GM12878 (cell line): Measurements from ENCODE around the gene BEST2. TPM values are rescaled to one million over a fixed set of nuclear protein-coding genes. Genes with fewer than 3 reads are reported as not detected.

Experiments
- ATAC-seq: fragments of 200-7000 bp; cut with Tn5 transposase; 3 replicates; pipeline ENCODE4 v1.9.1; 2020; ENCODE audit warnings: mild to moderate bottlenecking, moderate library complexity
- BruUV-seq: library from RNA; stranded (reverse); fragments of 400-500 nt; replicated peaks from 2 replicates; lab custom pipeline; 2021; lab: Mats Ljungman, UMichigan
- CTCF ChIA-PET: fragments of 300-600 bp; sonication (Branson Sonifier 250); formaldehyde crosslinking; extraction: SDS; loops from one replicate; lab custom pipeline; 2021; ENCODE audit warnings: inconsistent platforms; lab: Yijun Ruan, JAX
- POLR2A ChIA-PET: fragments of 350-600 bp; formaldehyde crosslinking; extraction: SDS; loops from one replicate; lab custom pipeline; 2021; ENCODE audit warnings: inconsistent platforms; lab: Charles Lee
- RAD21 ChIA-PET: fragments of 300-600 bp; sonication (Branson Sonifier 250); formaldehyde crosslinking; loops from one replicate; lab custom pipeline; 2023; ENCODE audit warnings: antibody characterized with exemption; ENCODE audit not compliant: unreplicated experiment; lab: Charles Lee
- SMC1A ChIA-PET: fragments of 300-600 bp; sonication (Branson Sonifier 250); formaldehyde crosslinking; loops from one replicate; lab custom pipeline; 2023; ENCODE audit not compliant: unreplicated experiment, uncharacterized antibody; lab: Charles Lee
- DNase-seq: peaks from one replicate; pipeline ENCODE4 v3.0.0-alpha.2; 2011; ENCODE audit warnings: low read depth, low spot score
- FAIRE-seq: peaks from 3 replicates; lab custom pipeline; 2011; peaks lifted over from hg19 to GRCh38; lab: Jason Lieb, UNC
- H2AFZ ChIP-seq: 2 replicates; pipeline ENCODE4 v1.6.0; 2011; ENCODE audit warnings: low read depth, low read length, control low read depth; ENCODE audit not compliant: control insufficient read depth
- H3K27ac ChIP-seq: 2 replicates; pipeline ENCODE4 v1.5.1; 2011; ENCODE audit warnings: control low read depth; ENCODE audit not compliant: control insufficient read depth, insufficient read depth
- H3K27me3 ChIP-seq, 2 experiments: replicated peaks in 1 of 2; 2 replicates each; pipeline versions ENCODE4 v1.6.0 to v1.6.1; 2011; ENCODE audit warnings: low read length in 1 of 2; ENCODE audit not compliant: control insufficient read depth in 2 of 2, insufficient read depth in 2 of 2
- H3K36me3 ChIP-seq, 2 experiments: 2 replicates each; pipeline ENCODE4 v1.5.1; 2011; ENCODE audit warnings: low read length in 1 of 2; ENCODE audit not compliant: control insufficient read depth in 2 of 2, insufficient read depth in 2 of 2
- H3K4me1 ChIP-seq: 2 replicates; pipeline ENCODE4 v1.6.1; 2011; ENCODE audit warnings: mild to moderate bottlenecking, low read length, moderate library complexity, mixed read lengths; ENCODE audit not compliant: control insufficient read depth, insufficient read depth
- H3K4me2 ChIP-seq: 2 replicates; pipeline ENCODE4 v1.6.0; 2011; ENCODE audit warnings: control low read depth; ENCODE audit not compliant: control insufficient read depth, insufficient read depth
- H3K4me3 ChIP-seq: fragments of 200-600 bp; sonication (generic); 2 replicates; pipeline ENCODE4 v1.5.1; 2016
- H3K79me2 ChIP-seq: 2 replicates; pipeline ENCODE4 v1.6.0; 2011; ENCODE audit warnings: low read length; ENCODE audit not compliant: control insufficient read depth, insufficient read depth
- H3K9ac ChIP-seq: 2 replicates; pipeline ENCODE4 v1.8.0; 2011; ENCODE audit warnings: low read length, control low read depth, mixed read lengths; ENCODE audit not compliant: control insufficient read depth, insufficient read depth
- H3K9me3 ChIP-seq: replicated peaks from 3 replicates; pipeline ENCODE4 v1.5.1; 2011; ENCODE audit warnings: mild to moderate bottlenecking, low read length; ENCODE audit not compliant: control insufficient read depth, insufficient read depth
- H4K20me1 ChIP-seq: 2 replicates; pipeline ENCODE4 v1.6.0; 2011; ENCODE audit not compliant: control insufficient read depth, insufficient read depth
- CREM ChIP-seq: IDR thresholded peaks from 2 replicates; pipeline ENCODE4 v1.6.1; 2014; ENCODE audit warnings: antibody characterized with exemption, low read depth
- ESRRA ChIP-seq: IDR thresholded peaks from 2 replicates; pipeline ENCODE4 v1.6.1; 2012; ENCODE audit warnings: mild to moderate bottlenecking, low read length, improper control_type of control experiment
- NFXL1 ChIP-seq: fragments of 450-650 bp; IDR thresholded peaks from 2 replicates; pipeline ENCODE4 v1.6.1; 2017; ENCODE audit warnings: antibody characterized with exemption, mild to moderate bottlenecking, borderline replicate concordance
- RELA ChIP-seq: fragments of 450-650 bp; IDR thresholded peaks from 2 replicates; pipeline ENCODE4 v1.8.0; 2014; ENCODE audit warnings: borderline replicate concordance; ENCODE audit not compliant: partially characterized antibody
- SMARCA5 ChIP-seq: fragments of 450-650 bp; IDR thresholded peaks from 2 replicates; pipeline ENCODE4 v1.6.1; 2017; ENCODE audit warnings: mild to moderate bottlenecking
- TCF12 ChIP-seq: IDR thresholded peaks from 2 replicates; pipeline ENCODE4 v1.6.1; 2011; ENCODE audit warnings: low read depth, mild to moderate bottlenecking, low read length
- WGBS: methylation state at CpG from one replicate; pipeline ENCODE4 v1.1.6; 2016; ENCODE audit warnings: low lambda C conversion rate; ENCODE audit not compliant: insufficient replicate concordance, insufficient coverage; ENCODE audit errors: missing lambda C conversion rate; 5-methylcytosine and 5-hydroxymethylcytosine counted together
- in situ Hi-C: fragments of 300-500 bp; cut with MboI; formaldehyde crosslinking; loops from 9 replicates; pipeline ENCODE4 v1.14.3; 2018; ENCODE audit warnings: mixed read lengths
- intact Hi-C: fragments of 100-400 bp; cut with micrococcal nuclease; formaldehyde crosslinking; loops from one replicate; pipeline ENCODE4 v1.14.2; 2022; ENCODE audit not compliant: unreplicated experiment
- polyA plus RNA-seq, 11 experiments: library from polyadenylated mRNA; depleted of rRNA in 4 of 11; unstranded in 6 of 11; stranded (reverse) in 5 of 11; fragments of >200 nt; fragmentation: Nextera tagmentation in 4 of 11; fragmentation: Illumina TruSeq in 1 of 11; extraction: Ambion mirVana in 4 of 11; extraction: Trizol in 1 of 11; gene quantifications; 1 replicate in 1 of 11; 2 replicates in 10 of 11; pipeline versions ENCODE4 v1.2.1 to v1.2.3, GENCODE V29; 2011 to 2016; ENCODE audit warnings: inconsistent platforms in 2 of 11, missing spikeins in 2 of 11, low read depth in 1 of 11
- total RNA-seq, 4 experiments: library from RNA; depleted of rRNA in 3 of 4; stranded (reverse); fragments of >200 nt in 3 of 4; fragmentation: Illumina TruSeq in 1 of 4; extraction: Trizol in 1 of 4; gene quantifications; 2 replicates each; pipeline versions ENCODE4 v1.2.1 to v1.2.3, GENCODE V29; 2013 to 2021
- TF ChIP-seq, protein P1 (sequence below): fragments of 450-650 bp; IDR thresholded peaks from 2 replicates; pipeline ENCODE4 v1.6.1; 2018; ENCODE audit warnings: borderline replicate concordance, mild to moderate bottlenecking; ENCODE audit not compliant: partially characterized antibody

BEST2 gene
- total and polyA plus RNA-seq, 10 of the 15 experiments (the other 5 are each of a cell fraction or from before 2014, with no cell fraction given): not detected

DNA sequence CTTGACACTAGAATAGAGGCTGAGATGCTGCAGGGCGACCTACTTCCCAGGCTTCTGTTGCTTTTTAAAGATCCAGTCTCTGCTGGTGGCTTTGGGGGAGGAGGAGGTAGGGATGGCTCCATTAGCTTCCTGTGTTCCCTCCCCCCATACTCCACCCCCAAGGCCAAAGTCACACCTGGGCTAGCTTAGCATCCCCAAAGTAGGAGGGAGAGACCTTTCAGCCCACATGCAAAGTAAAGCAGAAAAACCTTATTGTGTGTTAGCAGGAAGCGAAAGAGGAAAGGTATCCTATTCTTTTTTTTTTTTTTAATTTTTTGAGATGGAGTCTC lies 24.6 kb upstream of the BEST2 start:
- no peak overlapping the region for H3K4me3 ChIP-seq
- in situ Hi-C loops (no loop called here), intact Hi-C loops (no loop called here)
- peaks cover 15% of the 10 kb centered on the region for H3K4me1 ChIP-seq
- ATAC-seq: no peak
- H3K9ac ChIP-seq: no peak overlapping the region
- H3K27me3 ChIP-seq: no peaks in the 10 kb centered on the region
- ChIA-PET SMC1A (interaction anchor here (0.6 to 1.3 kb wide), 2 partner anchors 9 to 28 kb away, joined by 3 to 4 read pairs; no protein-coding TSS in a partner anchor), CTCF (interaction anchor here (0.6 to 1.4 kb wide), 4 partner anchors 9 to 100 kb away, joined by 3 to 4 read pairs (median 3); partner anchors contain the start of gene GET3), RAD21 (no interaction called here), POLR2A (interaction anchor here (0.6 kb wide), 1 partner anchor 13 kb away, joined by 3 read pairs; no protein-coding TSS in a partner anchor)
- no peak overlapping the region for H2AFZ ChIP-seq
- FAIRE-seq: no peak
- no peaks in the 10 kb centered on the region for H3K9me3 ChIP-seq
- BruUV-seq: no TSS peak
- peaks cover 25% of the 10 kb centered on the region in 2 experiments; a peak in 3 of 4 replicates for H3K36me3 ChIP-seq
- H3K4me2 ChIP-seq: no peak overlapping the region
- H3K27ac ChIP-seq: no peak overlapping the region
- 0 out of 2 replicates have a peak, but pooled peaks cover 6% of the 10 kb centered on the region for H4K20me1 ChIP-seq
- no peak for TF ChIP-seq RELA
- no peak for TF ChIP-seq NFXL1
- TF ChIP-seq CREM: no peak
- TF ChIP-seq ESRRA: no peak
- TF ChIP-seq TCF12: no peak
- TF ChIP-seq, protein P1, sequence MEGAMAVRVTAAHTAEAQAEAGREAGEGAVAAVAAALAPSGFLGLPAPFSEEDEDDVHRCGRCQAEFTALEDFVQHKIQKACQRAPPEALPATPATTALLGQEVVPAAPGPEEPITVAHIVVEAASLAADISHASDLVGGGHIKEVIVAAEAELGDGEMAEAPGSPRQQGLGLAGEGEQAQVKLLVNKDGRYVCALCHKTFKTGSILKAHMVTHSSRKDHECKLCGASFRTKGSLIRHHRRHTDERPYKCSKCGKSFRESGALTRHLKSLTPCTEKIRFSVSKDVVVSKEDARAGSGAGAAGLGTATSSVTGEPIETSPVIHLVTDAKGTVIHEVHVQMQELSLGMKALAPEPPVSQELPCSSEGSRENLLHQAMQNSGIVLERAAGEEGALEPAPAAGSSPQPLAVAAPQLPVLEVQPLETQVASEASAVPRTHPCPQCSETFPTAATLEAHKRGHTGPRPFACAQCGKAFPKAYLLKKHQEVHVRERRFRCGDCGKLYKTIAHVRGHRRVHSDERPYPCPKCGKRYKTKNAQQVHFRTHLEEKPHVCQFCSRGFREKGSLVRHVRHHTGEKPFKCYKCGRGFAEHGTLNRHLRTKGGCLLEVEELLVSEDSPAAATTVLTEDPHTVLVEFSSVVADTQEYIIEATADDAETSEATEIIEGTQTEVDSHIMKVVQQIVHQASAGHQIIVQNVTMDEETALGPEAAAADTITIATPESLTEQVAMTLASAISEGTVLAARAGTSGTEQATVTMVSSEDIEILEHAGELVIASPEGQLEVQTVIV: no peak
- TF ChIP-seq SMARCA5: no peak
- no peak for DNase-seq
- peaks cover 31% of the 10 kb centered on the region for H3K79me2 ChIP-seq
- WGBS: 66% methylated on average over 2 of the region's 2 CpGs
